HG02981 (cell line): ENCODE results near the gene ADSL.
"Not testable (repeated sequence)": the region's sequence is repeated elsewhere in the genome, so short reads cannot be mapped to it uniquely, and the experiment has no call there.

ENCODE experiments used
- ATAC-seq: cut with Tn5 transposase; IDR thresholded peaks from one replicate; pipeline ENCODE4 v1.9.1; 2021; ENCODE audit warnings: mild to moderate bottlenecking, moderate library complexity; ENCODE audit not compliant: unreplicated experiment

The ADSL gene

DNA sequence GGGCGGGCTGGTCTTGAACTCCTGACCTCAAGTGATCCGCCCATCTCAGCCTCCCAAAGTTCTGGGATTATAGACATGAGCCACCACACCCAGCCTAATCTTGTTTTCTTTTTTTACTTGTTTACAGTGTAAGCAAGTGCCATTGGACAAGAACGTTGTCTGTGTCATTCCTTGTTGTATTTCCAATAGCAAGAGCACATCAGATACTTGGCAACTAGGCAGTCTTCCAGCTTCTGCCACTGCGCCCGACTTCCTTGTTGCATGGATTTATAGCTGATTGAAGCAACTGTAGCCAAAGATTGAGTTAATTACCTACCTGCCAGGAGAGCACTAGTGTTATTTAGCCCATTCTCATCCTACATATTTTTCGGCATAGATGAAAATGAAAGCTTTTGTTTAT lies 21.0 kb downstream of the ADSL start:
- ATAC-seq, result no peak

DNA sequence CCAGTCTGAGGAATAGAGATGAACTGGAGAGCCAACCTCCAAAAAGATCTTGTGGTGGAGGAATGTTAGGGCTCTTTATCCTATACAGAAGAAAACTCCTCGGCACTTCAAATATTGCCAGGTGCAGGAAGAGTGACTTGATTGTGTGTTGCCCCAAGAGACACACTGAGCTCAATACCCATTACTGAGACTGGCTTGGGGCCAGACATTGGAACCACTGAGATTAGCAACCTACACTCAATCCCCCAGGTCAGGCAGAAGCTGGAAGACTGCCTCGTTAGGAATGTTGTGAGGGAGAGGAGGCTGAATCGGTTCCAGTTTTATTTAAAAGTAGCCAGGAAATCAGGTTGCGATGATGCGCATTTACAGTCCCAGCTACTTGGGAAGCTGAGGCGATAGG lies 21.7 kb downstream of the ADSL start:
- ATAC-seq, result no peak

DNA sequence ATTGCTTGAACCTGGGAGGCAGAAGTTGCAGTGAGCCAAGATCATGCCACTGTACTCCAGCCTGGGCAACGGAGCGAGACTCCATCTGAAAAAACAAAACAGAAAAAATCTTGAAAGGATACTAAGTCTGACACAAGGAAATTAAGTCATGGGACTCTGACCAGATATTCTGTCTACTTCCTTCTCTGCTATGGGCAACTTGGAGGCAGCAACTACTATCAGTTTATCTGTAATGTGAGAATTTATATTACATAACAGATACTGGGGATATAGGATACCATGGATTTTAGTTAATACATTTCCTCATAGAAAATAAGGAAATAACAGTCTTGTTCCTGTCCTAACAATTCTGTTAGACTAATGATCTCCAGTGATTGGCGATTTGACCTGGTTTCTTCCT lies 22.5 kb downstream of the ADSL start:
- no peak for ATAC-seq

DNA sequence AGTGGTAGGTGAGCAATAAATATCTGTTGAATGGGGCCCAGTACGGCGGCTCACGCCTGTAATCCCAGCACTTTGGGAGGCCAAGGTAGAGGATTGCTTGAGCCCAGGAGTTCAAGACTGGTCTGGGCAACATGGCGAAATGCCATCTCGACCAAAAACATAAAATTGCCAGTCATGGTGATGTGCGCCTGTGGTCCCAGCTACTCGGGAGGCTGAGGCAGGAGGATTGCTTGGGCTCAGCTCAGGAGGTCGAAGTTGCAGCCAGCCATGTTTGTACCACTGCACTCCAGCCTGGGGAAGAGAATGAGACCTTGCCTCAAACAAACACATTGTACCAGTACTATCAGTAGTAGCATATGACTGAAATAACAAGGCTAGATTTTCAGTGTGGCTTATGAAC lies 28.3 kb downstream of the ADSL start:
- ATAC-seq, result no peak

DNA sequence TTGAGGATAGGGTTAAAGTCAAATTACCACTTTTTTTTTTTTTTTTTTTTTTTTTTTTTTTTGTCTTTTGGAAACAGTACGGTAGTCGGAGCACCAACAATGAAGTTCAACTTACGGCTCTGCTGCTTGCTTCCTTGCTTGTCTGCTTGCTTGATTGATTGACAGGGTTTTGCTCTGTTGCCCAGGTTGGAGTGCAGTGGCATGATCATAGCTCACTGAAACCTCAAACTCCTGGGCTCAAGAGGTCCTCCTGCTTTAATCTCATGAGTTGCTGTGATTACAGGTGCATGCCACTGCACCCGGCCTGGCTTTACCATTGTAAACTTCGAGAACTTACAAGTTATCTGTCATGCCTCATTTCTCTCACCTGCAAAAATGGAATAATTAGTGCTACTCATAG lies 29.8 kb downstream of the ADSL start:
- no peak for ATAC-seq

DNA sequence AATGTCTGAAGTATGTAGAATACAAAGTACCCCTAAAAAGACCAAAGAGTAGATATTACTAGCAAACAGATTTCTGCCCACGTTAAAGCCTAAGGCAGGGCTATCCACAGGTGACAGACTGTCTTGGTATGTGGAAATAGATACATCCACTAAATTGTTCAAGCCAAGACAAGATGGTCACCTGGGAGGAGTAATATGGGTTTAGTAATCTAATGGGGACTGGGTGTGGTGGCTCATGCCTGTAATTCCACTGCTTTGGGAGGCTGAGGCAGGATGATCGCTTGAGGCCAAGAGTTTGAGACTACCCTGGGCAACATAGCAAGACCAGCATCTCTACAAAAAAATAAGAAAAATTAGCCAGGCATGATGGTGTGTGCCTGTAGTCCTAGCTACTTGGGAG lies 31.6 kb downstream of the ADSL start:
- ATAC-seq, result no peak

DNA sequence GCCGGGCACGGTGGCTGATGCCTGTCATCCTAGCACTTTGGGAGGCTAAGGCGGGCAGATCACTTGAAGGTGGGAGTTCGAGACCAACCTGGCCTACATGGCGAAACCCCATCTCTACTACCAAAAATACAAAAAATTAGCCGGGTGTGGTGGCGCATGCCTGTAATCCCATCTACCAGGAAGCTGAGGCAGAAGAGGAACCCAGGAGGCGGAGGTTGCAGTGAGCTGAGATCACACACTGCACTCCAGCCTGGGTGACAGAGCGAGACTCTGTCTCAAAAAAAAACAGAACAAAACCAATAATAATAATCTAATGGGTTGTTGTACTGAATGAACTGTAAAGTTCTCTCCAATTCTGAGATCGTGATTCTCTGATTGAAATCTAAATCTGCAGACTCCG lies 32.1 kb downstream of the ADSL start:
- ATAC-seq, result not testable (repeated sequence)

DNA sequence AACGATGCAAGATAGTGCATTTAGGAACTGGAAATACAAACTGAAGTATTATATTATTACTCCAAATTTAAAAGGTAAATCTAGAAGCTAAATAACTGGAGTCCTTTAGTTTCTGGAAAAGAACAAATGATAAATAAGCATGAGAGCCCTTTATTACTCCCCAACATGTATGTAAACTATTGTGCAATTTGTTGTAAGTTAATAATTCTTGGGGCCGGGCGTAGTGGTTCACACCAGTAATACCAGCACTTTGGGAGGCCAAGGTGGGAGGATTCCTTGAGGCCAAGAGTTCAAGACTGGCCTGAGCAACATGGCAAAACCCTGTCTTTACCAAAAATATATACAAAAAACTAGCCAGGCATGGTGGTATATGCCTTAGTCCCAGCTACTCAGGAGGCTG lies 35.2 kb downstream of the ADSL start:
- no peak for ATAC-seq

DNA sequence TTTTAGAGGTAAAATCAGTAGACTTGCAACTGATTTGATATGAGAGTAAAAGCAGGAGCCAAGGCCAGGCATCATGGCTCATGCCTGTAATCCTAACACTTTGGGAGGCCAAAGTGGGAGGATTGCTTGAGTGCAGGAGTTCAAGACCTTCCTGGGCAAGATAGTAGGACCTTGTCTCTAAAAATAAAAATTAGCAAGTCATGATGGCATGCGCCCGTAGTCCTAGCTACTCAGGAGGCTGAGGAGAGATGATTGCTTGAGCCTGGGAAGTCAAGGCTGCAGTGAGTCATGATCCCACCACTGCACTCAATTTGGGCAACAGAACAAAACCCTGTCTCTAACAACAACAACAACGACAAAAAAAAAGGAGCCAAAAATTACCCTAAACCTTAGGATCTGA lies 37.6 kb downstream of the ADSL start:
- no peak for ATAC-seq

DNA sequence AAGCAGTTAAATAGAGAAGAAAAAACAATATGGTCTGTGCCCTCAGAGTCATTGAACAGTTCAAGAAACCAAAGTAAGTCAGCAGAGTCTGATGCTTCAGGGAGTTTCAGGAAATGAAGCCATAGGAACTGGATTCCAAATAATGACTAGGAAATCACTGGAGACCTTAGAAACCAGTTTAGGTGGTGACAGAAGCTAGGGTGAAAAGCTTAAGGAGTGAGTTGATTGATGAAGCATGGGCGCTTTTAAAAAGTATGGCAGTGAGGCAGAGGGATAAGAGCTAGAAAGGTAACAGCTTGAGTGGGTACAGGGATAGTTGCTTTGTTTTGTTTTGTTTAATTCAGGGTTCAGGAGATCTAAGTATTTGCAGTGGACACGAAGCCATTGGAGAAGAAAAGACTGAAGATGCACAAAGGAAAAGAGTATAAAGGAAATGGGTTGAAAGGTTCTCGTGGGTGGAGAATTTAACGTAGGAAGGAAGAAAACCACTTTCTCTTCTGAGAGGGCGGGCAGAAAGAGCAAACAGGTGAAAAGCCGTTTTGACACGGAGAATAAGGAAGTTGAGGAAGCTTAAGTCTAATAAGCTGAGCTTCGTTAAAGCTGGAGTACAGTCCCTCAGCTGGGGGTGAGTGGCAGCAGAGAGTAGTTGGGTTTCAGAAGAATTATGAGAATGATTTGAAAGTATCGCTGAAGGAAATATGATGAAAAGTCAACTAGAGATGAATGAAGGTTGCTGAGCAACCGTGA lies 38.9 kb downstream of the ADSL start:
- no peak for ATAC-seq

DNA sequence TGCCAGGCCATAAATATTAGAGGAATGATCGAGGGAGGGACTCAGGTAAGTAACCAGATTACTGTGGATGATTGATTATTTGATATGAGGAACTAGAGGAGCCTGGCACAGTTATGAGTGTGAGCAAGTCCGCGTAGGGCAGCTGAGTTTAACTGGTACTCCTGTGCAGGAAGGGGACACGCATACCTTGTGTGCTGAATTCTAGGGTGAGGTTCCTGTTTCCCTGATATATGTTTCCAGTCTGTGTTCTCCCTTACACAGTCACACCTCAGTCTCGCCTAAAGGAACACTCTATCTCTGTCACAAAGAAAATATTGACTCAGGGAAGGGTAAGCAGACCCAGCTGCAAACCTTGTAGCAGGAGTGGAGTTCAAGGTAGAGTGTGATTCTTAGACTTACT lies 41.4 kb downstream of the ADSL start:
- no peak for ATAC-seq

DNA sequence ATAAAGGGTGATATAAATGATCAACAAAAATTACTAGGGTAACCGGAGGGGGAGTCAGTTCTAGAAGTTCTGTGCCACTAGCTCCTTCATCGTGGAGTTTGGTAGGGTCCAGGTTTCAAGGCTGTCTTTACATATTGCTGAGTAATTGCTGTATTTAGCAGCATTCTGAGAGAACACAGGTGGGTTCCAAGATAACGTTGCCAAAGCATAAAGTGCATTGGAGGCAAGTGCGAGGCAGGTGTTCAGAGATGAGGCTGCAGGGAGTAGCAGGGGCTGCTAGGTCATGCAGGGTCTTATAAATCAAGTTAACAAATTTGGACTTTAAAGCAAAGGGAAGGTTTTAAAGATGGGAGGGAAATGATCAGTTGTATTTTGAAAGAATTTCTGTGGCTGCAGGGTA lies 41.9 kb downstream of the ADSL start:
- no peak for ATAC-seq

DNA sequence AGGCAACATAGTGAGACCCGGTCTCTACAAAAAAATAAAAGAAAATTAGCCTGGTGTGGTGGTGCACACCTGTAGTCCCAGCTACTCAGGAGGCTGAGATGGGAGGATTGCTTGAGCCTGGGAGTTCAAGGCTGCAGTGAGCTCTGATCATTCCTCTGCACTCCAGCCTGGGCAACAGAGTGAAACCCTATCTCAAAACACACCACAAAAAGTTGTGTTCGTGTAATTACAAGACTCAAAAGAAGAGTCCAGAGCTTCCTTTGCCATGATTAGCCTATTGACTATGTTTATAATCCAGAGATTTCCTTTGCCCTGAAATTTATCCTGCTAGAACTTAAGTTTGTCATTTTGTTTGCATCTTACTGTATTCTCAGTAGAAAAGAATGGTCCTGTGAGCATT lies 45.1 kb downstream of the ADSL start:
- ATAC-seq, result no peak

DNA sequence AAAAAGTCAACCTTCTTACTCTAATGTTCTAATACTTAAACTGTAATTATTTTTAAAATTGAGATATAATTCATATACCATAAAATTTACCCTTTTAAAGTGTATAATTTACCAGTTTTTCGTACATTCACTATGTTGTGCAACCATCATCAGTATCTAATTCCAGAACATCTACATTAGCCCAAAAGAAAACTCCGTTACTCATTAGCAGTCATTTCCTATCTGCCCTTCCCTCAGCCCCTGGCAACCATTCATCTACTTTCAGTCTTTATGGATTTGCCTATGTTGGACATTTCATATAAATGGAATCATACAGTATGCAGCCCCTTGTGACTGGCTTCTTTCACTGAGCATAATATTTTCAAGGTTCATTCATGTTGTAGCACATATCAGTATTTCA lies 46.3 kb downstream of the ADSL start:
- no peak for ATAC-seq

DNA sequence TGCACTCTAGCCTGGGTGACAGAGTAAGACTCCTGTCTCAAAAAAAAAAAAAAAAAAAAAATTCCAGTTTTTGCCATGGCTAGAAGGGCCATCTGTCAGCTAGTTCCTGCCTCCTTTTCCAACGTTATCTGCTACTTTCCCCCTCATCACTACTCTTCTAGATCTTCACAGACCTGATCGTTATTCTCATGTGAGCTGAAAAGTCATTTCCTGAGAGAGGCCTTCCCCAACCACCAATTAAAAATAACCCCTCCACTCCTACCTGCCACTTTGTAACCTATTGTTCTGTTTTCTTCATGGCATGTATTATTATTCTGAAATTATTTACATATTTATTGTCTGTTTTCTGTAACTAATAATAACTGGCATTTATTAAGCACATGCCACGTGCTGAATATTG lies 48.3 kb downstream of the ADSL start:
- no peak for ATAC-seq

DNA sequence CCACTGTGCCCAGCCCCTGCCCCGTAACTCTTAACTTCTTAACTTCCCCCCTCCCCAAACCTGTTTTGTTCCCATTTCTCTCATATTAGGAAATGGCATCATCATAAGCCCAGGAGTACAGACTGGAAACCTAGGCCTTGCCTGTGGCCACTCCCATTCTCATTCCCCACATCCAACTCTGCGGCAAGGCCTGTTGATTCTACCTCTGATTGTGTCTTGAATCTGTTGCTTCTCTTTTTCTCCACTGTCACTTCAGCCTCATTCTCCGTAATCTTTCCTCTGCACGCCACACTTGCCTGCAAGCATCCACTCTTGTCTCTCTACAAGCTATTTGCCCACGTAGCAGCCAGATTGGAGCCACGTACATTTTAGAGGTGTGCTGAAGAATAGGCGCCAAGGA lies 49.3 kb downstream of the ADSL start:
- ATAC-seq, result no peak

DNA sequence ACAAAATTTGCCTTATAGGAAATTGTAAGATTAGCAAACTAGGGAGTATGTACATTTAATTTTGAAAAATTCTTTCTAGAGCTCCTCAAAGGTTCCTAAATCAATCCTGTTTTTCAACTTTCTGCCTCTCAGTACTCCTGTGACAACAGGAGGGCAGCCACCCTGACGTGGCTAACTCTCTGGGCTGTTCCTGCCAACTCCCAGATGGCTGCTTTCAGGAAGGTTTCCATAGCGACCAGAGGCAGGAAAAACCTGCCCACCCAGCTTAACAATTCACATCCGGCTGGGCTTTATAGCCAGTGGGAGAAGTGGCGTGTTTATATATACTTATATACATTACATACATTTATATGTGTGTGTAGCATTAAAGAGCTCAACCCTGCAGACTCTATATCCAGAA lies 50.6 kb downstream of the ADSL start:
- ATAC-seq, result no peak

DNA sequence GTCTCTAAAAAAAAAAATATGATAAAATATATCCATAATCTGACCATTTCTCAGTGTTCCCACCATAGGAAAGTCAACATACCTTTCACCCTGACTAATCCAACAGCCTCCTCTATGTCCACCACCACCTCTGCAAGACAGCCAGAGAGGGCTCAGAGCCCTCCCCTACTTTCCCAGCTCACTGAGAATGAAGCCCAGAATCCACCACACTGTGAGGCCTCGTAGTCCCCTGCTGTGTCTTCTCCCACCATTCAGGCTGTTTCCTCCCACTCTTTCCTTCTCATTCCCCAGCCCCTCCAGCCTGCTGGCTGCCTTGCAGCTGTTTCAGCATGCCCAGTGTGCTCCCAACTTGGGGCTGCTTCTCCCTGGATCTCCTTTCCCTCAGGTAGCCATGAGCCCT lies 51.1 kb downstream of the ADSL start:
- ATAC-seq, result no peak

DNA sequence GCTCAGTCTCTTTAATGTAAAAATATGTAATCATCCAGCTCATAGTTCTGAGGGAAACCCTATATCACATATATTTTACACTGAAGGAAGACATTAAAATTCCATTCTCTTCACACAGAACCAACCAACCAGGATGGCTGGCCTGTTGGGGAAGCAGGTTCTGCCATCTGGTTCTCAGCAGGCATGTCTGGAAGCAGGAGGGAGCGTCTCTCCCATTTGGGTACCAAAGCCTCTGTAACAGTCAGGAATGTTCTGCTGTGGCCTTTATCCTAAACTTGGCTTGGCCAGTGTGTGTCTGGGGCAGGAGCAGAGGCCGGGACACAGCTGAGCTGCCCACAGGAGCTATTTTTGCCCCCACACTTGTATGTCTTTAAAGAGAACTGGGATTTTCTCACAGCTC lies 53.3 kb downstream of the ADSL start:
- no peak for ATAC-seq

DNA sequence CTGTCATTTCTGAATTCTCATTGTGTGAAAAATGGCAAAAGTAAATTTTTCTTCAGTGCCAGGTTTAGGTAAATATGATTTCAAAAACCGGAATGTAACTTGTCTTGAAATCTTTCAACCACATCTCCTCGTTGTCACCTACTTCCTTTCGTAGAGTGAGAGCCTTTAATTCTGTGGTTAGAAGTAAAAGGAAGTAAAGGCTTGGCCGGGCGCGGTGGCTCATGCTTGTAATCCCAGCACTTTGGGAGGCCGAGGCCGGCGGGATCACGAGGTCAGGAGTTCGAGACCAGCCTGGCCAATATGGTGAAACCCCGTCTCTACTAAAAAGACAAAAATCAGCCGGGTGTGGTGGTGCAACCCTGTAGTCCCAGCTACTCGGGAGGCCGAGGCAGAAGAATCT lies 53.9 kb downstream of the ADSL start:
- no peak for ATAC-seq

DNA sequence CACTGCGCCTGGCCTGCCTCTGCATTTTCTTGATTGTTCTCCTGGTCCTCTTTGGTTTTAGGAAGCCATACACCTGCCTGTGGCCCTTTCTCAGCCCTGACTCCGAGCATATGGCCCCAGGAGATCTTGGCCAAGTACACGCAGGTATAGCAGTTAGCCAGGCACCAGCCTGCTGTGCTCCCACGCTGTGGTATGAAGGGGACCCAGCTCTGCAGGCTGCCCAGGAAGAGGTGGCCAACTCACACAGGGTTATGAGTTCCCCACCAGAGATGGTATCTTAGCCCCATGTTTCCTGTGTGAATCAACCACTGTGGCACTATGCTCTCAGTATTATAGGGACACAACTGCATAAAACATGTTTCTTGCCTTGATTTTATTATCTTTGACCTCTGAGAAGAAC lies 55.2 kb downstream of the ADSL start:
- no peak for ATAC-seq

DNA sequence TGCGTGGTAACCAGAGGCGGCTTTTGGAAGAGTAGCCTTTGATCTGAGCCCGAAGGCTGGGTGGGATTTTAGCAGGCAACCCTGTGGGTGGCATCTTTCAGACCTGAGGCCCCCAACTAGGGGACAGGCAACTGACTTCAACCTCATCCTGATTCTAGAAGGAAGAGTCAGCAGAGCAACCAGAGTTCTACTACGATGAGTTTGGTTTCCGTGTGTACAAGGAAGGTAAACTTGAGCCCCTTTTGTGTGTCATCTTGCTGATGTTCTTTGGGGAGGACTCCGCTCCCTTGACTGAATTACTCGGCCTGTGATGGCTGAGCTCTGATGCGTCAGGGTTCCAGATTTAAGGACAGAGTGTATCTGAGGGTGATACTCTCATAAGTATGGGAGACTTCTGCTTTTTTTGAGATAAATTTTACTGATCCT lies 55.7 kb downstream of the ADSL start:
- no peak for ATAC-seq

DNA sequence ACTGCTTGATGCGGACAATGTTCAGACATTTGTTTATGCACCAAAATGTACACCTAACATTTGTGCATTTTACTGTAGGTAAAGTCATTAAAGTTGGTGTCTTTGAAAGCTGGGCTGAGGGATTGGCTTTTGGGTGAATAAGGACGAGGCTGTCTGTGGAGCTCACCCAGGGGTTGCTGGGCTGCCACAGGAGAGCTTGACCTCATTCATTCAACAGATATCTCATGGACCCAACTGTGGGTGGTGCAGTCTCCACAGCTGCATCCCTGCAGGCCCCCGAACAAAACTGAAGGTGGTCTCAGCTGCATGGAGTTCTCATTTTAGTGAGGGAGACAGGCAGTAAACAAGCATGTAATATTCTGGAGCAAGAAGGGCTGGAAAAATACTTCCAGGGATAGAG lies 56.8 kb downstream of the ADSL start:
- ATAC-seq, result no peak
